IMR-90 (cell line): ENCODE measurements around the gene ARHGEF10L.

Experiments
- CEBPB ChIP-seq: IDR thresholded peaks from 2 replicates; pipeline ENCODE4 v1.6.1; 2012; ENCODE audit warnings: low read depth, low read length, improper control_type of control experiment
- CHD1 ChIP-seq: IDR thresholded peaks from 2 replicates; pipeline ENCODE4 v1.6.1; 2012; ENCODE audit warnings: low read depth, low read length, improper control_type of control experiment
- FOS ChIP-seq: fragments of 150-350 bp; IDR thresholded peaks from 2 replicates; pipeline ENCODE4 v1.6.1; 2016; ENCODE audit warnings: low read depth, low read length
- MAFK ChIP-seq: IDR thresholded peaks from 2 replicates; pipeline ENCODE4 v1.6.1; 2012; ENCODE audit warnings: low read depth, low read length, improper control_type of control experiment
- MAZ ChIP-seq: IDR thresholded peaks from 2 replicates; pipeline ENCODE4 v1.6.1; 2012; ENCODE audit warnings: low read depth, mild to moderate bottlenecking, low read length, improper control_type of control experiment, moderate library complexity, borderline replicate concordance
- POLR2A ChIP-seq: IDR thresholded peaks from 2 replicates; pipeline ENCODE4 v1.6.1; 2012; ENCODE audit warnings: mild to moderate bottlenecking, low read depth, low read length
- SMC3 ChIP-seq: fragments of 150-350 bp; IDR thresholded peaks from 2 replicates; pipeline ENCODE4 v1.6.1; 2016; ENCODE audit warnings: low read depth, mild to moderate bottlenecking, antibody characterized with exemption, low read length, moderate library complexity
- TF ChIP-seq, protein P1 (sequence below): conservative IDR thresholded peaks from 2 replicates; pipeline ENCODE4 v1.5.1; 2012; ENCODE audit warnings: mild to moderate bottlenecking, low read depth, low read length, improper control_type of control experiment

DNA sequence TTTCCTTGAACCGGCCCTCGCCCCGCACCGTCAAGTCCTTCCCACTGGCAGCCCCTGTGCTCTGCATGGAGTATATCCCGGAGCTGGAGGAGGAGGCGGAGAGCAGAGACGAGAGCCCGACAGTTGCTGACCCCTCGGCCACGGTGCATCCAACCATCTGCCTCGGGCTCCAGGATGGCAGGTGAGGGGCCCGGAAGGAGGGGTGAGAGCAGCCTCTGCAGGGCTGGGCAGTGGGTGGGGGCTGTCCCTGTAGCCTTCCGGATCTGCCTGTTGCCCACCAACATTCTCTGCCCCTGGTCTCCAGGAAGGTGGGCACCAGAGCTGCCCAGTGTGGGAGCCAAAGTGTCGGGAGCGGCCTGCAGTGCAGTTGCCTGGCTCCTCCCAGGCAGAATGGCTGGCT, 116.4 kb downstream of the ARHGEF10L start:
- TF ChIP-seq, protein P1, sequence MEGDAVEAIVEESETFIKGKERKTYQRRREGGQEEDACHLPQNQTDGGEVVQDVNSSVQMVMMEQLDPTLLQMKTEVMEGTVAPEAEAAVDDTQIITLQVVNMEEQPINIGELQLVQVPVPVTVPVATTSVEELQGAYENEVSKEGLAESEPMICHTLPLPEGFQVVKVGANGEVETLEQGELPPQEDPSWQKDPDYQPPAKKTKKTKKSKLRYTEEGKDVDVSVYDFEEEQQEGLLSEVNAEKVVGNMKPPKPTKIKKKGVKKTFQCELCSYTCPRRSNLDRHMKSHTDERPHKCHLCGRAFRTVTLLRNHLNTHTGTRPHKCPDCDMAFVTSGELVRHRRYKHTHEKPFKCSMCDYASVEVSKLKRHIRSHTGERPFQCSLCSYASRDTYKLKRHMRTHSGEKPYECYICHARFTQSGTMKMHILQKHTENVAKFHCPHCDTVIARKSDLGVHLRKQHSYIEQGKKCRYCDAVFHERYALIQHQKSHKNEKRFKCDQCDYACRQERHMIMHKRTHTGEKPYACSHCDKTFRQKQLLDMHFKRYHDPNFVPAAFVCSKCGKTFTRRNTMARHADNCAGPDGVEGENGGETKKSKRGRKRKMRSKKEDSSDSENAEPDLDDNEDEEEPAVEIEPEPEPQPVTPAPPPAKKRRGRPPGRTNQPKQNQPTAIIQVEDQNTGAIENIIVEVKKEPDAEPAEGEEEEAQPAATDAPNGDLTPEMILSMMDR = no peak
- TF ChIP-seq MAFK = no peak
- no peak for TF ChIP-seq SMC3
- TF ChIP-seq CEBPB = no peak
- no peak for TF ChIP-seq POLR2A
- no peak for TF ChIP-seq CHD1
- no peak for TF ChIP-seq MAZ
- TF ChIP-seq FOS = no peak
